Measurements from ENCODE around the gene EEF1B2.

EEF1B2 gene

DNA sequence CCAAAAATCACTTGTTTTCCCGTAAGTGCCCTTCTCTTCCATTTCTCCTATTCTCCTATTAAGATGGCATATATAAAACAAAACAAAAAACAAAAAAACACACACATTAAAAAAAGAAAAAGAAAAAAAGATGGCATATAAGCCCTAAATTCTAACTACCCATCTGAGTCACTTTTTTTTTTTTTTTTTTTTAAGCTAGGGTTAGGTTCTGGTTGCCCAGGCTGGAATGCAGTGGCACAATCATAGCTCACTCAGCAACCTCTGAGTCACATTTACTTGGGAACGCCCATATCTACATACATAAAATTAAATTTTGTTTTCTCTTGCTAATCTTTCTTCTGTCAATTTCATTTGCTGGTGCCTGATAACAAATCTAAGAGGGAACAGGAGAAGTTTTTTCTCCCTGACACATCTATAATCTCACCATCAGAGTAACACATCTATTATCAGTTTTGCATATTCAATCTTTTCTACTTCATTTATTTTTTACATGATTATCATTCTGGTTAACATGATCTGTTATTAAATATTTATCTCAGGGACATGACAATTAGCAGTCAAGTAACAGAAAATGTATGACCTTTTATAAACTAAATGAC lies 52.1 kb downstream of the EEF1B2 start:
- FAIRE-seq (no peak), DNase-seq (ENCODE audit: extremely low spot score, insufficient read length, low read depth) (no peak)
